ENCODE measurements around the gene GUF1. TPM values are rescaled to one million over a fixed set of nuclear protein-coding genes. Genes with fewer than 3 reads are reported as not detected.

Gene GUF1
- total RNA-seq, 1 experiment from 2014 or later, result 30.5 TPM

DNA sequence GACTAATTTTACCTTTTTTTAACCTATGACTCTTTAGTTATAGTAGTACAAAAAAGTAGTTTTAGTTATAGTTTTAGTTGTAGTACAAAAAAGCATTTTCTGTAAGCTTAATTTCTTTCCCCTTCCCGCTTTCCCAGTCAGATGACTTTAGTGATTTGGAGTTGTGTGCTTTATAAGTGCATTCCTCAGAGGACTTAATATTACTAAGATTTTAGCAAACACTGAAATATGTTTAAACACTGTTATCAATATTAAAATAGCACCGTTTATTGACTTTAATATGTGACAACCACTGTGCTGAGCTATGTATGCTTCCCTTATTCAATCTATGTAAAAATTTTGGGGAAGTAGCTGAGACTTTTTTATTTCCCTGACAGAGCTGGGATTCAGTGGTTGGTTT, 22.8 kb downstream of the GUF1 start:
- H3K27me3 ChIP-seq (ENCODE audit: insufficient read depth, low read length), result no peaks in the 10 kb centered on the region
- no peak overlapping the region for H3K4me2 ChIP-seq (ENCODE audit: low read length)
- peaks cover 3% of the 10 kb centered on the region; the same call in 1 of the 2 replicates for H3K79me2 ChIP-seq (ENCODE audit: insufficient read depth, low read length)
- H3K9me3 ChIP-seq (ENCODE audit: control insufficient read depth in 1 of 2, insufficient read depth in 1 of 2, low read depth in 1 of 2, low read length in 2 of 2), result no peaks in the 10 kb centered on the region
- no peaks in the 10 kb centered on the region for H3K9me2 ChIP-seq (ENCODE audit: insufficient read depth)
- POLR2A ChIA-PET, result interaction anchor here (1.0 kb wide), 1 partner anchor 23 kb away, joined by 4 read pairs; the partner anchor contains the start of gene GUF1
- ATAC-seq, result no peak
- BruUV-seq (replicated peaks), result no TSS peak
- no peak overlapping the region for H3K9ac ChIP-seq (ENCODE audit: low read length)
- CTCF ChIA-PET, result no interaction called here
- H3K36me3 ChIP-seq (ENCODE audit: control insufficient read depth in 1 of 2, insufficient read depth in 2 of 2, low read length in 2 of 2), result peaks cover 43 to 53% of the 10 kb centered on the region in 2 experiments
- no peaks in the 10 kb centered on the region for H3K4me1 ChIP-seq (ENCODE audit: control insufficient read depth in 1 of 2, insufficient read depth in 2 of 2, low read length in 2 of 2)
- intact Hi-C loops (cut with micrococcal nuclease), result no loop called here
- RAD21 ChIA-PET (ENCODE audit: low non-redundant PET in 1 of 2, low total read pairs in 2 of 2, uncharacterized antibody in 2 of 2, unreplicated experiment in 2 of 2), result no interaction called here
- DNase-seq (ENCODE audit: low read depth, low spot score), result no peak
- no peak overlapping the region for H3K4me3 ChIP-seq (replicated peaks in 1 of 2; ENCODE audit: low read depth in 1 of 2, low read length in 2 of 2)
- H2AFZ ChIP-seq (ENCODE audit: low read depth, low read length, poor library complexity, severe bottlenecking), result no peak overlapping the region
- no peak overlapping the region for H3K27ac ChIP-seq (ENCODE audit: low read depth, low read length)
- H4K20me1 ChIP-seq (ENCODE audit: insufficient read depth), result no peaks in the 10 kb centered on the region; the same call in 1 of the 2 replicates
- TF ChIP-seq ZNF274 (IDR thresholded peaks at IDR 0.05; ENCODE audit: low read depth, low read length) (no peak), CEBPB (IDR thresholded peaks at IDR 0.05; ENCODE audit: low read depth) (no peak), YY1 (IDR thresholded peaks at IDR 0.05; ENCODE audit: extremely low read depth, insufficient replicate concordance, low read depth, low read length) (no peak)

- RAD21 ChIA-PET (ENCODE audit: low non-redundant PET in 1 of 2, low total read pairs in 2 of 2, uncharacterized antibody in 2 of 2, unreplicated experiment in 2 of 2), result no interaction called here
- no peaks in the 10 kb centered on the region; the same call in 1 of the 2 replicates for H3K79me2 ChIP-seq (ENCODE audit: insufficient read depth, low read length)
- TF ChIP-seq JUND (IDR thresholded peaks at IDR 0.05) (no peak), EGR1 (IDR thresholded peaks at IDR 0.05; ENCODE audit: low read depth) (no peak), ZNF274 (IDR thresholded peaks at IDR 0.05; ENCODE audit: low read depth, low read length) (no peak), POLR2A (IDR thresholded peaks at IDR 0.05; ENCODE audit: borderline replicate concordance, extremely low read depth, insufficient read depth, insufficient read length) (no peak), TCF7L2 (IDR thresholded peaks at IDR 0.05; ENCODE audit: borderline replicate concordance, extremely low read depth, insufficient read depth, insufficient read length) (no peak), YY1 (IDR thresholded peaks at IDR 0.05; ENCODE audit: extremely low read depth, insufficient replicate concordance, low read depth, low read length) (no peak)
- TF ChIP-seq, protein P1, sequence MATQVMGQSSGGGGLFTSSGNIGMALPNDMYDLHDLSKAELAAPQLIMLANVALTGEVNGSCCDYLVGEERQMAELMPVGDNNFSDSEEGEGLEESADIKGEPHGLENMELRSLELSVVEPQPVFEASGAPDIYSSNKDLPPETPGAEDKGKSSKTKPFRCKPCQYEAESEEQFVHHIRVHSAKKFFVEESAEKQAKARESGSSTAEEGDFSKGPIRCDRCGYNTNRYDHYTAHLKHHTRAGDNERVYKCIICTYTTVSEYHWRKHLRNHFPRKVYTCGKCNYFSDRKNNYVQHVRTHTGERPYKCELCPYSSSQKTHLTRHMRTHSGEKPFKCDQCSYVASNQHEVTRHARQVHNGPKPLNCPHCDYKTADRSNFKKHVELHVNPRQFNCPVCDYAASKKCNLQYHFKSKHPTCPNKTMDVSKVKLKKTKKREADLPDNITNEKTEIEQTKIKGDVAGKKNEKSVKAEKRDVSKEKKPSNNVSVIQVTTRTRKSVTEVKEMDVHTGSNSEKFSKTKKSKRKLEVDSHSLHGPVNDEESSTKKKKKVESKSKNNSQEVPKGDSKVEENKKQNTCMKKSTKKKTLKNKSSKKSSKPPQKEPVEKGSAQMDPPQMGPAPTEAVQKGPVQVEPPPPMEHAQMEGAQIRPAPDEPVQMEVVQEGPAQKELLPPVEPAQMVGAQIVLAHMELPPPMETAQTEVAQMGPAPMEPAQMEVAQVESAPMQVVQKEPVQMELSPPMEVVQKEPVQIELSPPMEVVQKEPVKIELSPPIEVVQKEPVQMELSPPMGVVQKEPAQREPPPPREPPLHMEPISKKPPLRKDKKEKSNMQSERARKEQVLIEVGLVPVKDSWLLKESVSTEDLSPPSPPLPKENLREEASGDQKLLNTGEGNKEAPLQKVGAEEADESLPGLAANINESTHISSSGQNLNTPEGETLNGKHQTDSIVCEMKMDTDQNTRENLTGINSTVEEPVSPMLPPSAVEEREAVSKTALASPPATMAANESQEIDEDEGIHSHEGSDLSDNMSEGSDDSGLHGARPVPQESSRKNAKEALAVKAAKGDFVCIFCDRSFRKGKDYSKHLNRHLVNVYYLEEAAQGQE (IDR thresholded peaks at IDR 0.05; ENCODE audit: low read depth), result no peak
- TF ChIP-seq, protein P2, sequence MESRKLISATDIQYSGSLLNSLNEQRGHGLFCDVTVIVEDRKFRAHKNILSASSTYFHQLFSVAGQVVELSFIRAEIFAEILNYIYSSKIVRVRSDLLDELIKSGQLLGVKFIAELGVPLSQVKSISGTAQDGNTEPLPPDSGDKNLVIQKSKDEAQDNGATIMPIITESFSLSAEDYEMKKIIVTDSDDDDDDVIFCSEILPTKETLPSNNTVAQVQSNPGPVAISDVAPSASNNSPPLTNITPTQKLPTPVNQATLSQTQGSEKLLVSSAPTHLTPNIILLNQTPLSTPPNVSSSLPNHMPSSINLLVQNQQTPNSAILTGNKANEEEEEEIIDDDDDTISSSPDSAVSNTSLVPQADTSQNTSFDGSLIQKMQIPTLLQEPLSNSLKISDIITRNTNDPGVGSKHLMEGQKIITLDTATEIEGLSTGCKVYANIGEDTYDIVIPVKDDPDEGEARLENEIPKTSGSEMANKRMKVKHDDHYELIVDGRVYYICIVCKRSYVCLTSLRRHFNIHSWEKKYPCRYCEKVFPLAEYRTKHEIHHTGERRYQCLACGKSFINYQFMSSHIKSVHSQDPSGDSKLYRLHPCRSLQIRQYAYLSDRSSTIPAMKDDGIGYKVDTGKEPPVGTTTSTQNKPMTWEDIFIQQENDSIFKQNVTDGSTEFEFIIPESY (IDR thresholded peaks at IDR 0.05; ENCODE audit: extremely low read depth, insufficient replicate concordance, low read length), result no peak
- H3K9me3 ChIP-seq (ENCODE audit: control insufficient read depth in 1 of 2, insufficient read depth in 1 of 2, low read depth in 1 of 2, low read length in 2 of 2), result no peaks in the 10 kb centered on the region
- ATAC-seq, result no peak
- no peaks in the 10 kb centered on the region for H3K27me3 ChIP-seq (ENCODE audit: insufficient read depth, low read length)
- POLR2A ChIA-PET, result no interaction called here
- H4K20me1 ChIP-seq (ENCODE audit: insufficient read depth), result no peaks in the 10 kb centered on the region; the same call in 1 of the 2 replicates
- no TSS peak for BruUV-seq (replicated peaks)
- H3K9me2 ChIP-seq (ENCODE audit: insufficient read depth), result no peaks in the 10 kb centered on the region
- CTCF ChIA-PET, result no interaction called here
- no peak overlapping the region for H3K9ac ChIP-seq (ENCODE audit: low read length)
- H3K4me2 ChIP-seq (ENCODE audit: low read length), result no peak overlapping the region
- DNase-seq (ENCODE audit: low read depth, low spot score), result no peak
- peaks cover 20 to 25% of the 10 kb centered on the region in 2 experiments for H3K36me3 ChIP-seq (ENCODE audit: control insufficient read depth in 1 of 2, insufficient read depth in 2 of 2, low read length in 2 of 2)
- H3K27ac ChIP-seq (ENCODE audit: low read depth, low read length), result no peak overlapping the region
- H3K4me1 ChIP-seq (ENCODE audit: control insufficient read depth in 1 of 2, insufficient read depth in 2 of 2, low read length in 2 of 2), result no peaks in the 10 kb centered on the region
- intact Hi-C loops (cut with micrococcal nuclease), result no loop called here
- no peak overlapping the region for H2AFZ ChIP-seq (ENCODE audit: low read depth, low read length, poor library complexity, severe bottlenecking)
- no peak overlapping the region for H3K4me3 ChIP-seq (replicated peaks in 1 of 2; ENCODE audit: low read depth in 1 of 2, low read length in 2 of 2)
Measured at GRCh38 chr4:44704673-44705072, 26.5 kb downstream of the GUF1 start.

All from HCT116 (cell line).